H1 (cell line): ENCODE results near the gene PPP1R14B. TPM values are rescaled to one million over a fixed set of nuclear protein-coding genes. Genes with fewer than 3 reads are reported as not detected.
A peak's percentile ranks its signal among the peaks of the same experiment; 100 is the strongest.

Experiments
- CTCF ChIA-PET: fragments of 300-600 bp; sonication (Branson Sonifier 250); formaldehyde crosslinking; loops from one replicate; lab custom pipeline; 2021; ENCODE audit not compliant: partially characterized antibody; lab: Charles Lee
- POLR2A ChIA-PET: fragments of 300-600 bp; sonication (Branson Sonifier 250); formaldehyde crosslinking; loops from one replicate; lab custom pipeline; 2021; ENCODE audit warnings: inconsistent platforms; ENCODE audit not compliant: partially characterized antibody; lab: Charles Lee
- DNase-seq, 2 experiments: peaks; one replicate each; pipeline versions ENCODE4 v3.0.0 to v3.0.0-alpha.2; 2010 to 2022; ENCODE audit warnings: low spot score in 2 of 2, low read depth in 1 of 2, mixed read lengths in 1 of 2
- FAIRE-seq: peaks from 2 replicates; lab custom pipeline; 2011; peaks lifted over from hg19 to GRCh38; lab: Jason Lieb, UNC
- H2AFZ ChIP-seq: 2 replicates; pipeline ENCODE4 v1.8.1; 2012; ENCODE audit warnings: low read length, inconsistent platforms
- H2AK5ac ChIP-seq: 2 replicates; pipeline ENCODE4 v1.6.1; 2013; ENCODE audit warnings: low read depth, low read length
- H2BK120ac ChIP-seq: replicated peaks from 2 replicates; pipeline ENCODE3; 2013; ENCODE audit warnings: low read depth, low read length, inconsistent platforms
- H2BK12ac ChIP-seq: 2 replicates; pipeline ENCODE4 v1.6.1; 2013; ENCODE audit warnings: low read depth, low read length
- H2BK15ac ChIP-seq: 2 replicates; pipeline ENCODE4 v1.6.1; 2013; ENCODE audit warnings: low read length
- H2BK20ac ChIP-seq: 2 replicates; pipeline ENCODE4 v1.6.1; 2013; ENCODE audit warnings: low read length
- H2BK5ac ChIP-seq: 2 replicates; pipeline ENCODE4 v1.6.1; 2013; ENCODE audit warnings: low read depth, low read length
- H3K14ac ChIP-seq: 2 replicates; pipeline ENCODE4 v1.6.1; 2013; ENCODE audit warnings: inconsistent platforms; ENCODE audit not compliant: insufficient read length
- H3K18ac ChIP-seq: 2 replicates; pipeline ENCODE4 v1.6.1; 2013; ENCODE audit warnings: low read length; ENCODE audit errors: extremely low read depth
- H3K23ac ChIP-seq: 2 replicates; pipeline ENCODE4 v1.6.1; 2013; ENCODE audit warnings: inconsistent platforms; ENCODE audit not compliant: insufficient read length
- H3K23me2 ChIP-seq: 2 replicates; pipeline ENCODE4 v1.6.1; 2013; ENCODE audit warnings: low read depth, low read length
- H3K27ac ChIP-seq: 2 replicates; pipeline ENCODE4 v1.6.1; 2011; ENCODE audit warnings: low read depth, low read length, inconsistent platforms
- H3K27me3 ChIP-seq, 4 experiments: replicated peaks in 1 of 4; 1 replicate in 1 of 4; 2 replicates in 3 of 4; pipeline versions ENCODE4 v1.6.1 to v1.8.1; 2011 to 2013; ENCODE audit warnings: low read length in 3 of 4, mild to moderate bottlenecking in 3 of 4, inconsistent platforms in 2 of 4, mixed read lengths in 2 of 4, moderate library complexity in 1 of 4; ENCODE audit not compliant: control insufficient read depth in 3 of 4, insufficient read depth in 3 of 4; ENCODE audit errors: extremely low read depth in 1 of 4
- H3K36me3 ChIP-seq, 4 experiments: 2 replicates each; pipeline versions ENCODE4 v1.6.1 to v1.8.1; 2011 to 2013; ENCODE audit warnings: mild to moderate bottlenecking in 4 of 4, low read length in 3 of 4, moderate library complexity in 2 of 4, control low read depth in 1 of 4, inconsistent platforms in 1 of 4; ENCODE audit not compliant: insufficient read depth in 4 of 4, control insufficient read depth in 2 of 4
- H3K4ac ChIP-seq: replicated peaks from 2 replicates; pipeline ENCODE3; 2013; ENCODE audit warnings: low read length, low read depth, mixed read lengths, inconsistent platforms; ENCODE audit not compliant: insufficient read length
- H3K4me1 ChIP-seq, 4 experiments: replicated peaks in 1 of 4; 1 replicate in 1 of 4; 2 replicates in 3 of 4; pipeline versions ENCODE4 v1.6.1 to v1.8.1; 2011 to 2013; ENCODE audit warnings: low read length in 3 of 4, inconsistent platforms in 2 of 4, mixed read lengths in 1 of 4; ENCODE audit not compliant: insufficient read depth in 4 of 4, control insufficient read depth in 3 of 4
- H3K4me2 ChIP-seq, 2 experiments: 2 replicates each; pipeline versions ENCODE4 v1.6.1 to v1.8.1; 2011 to 2013; ENCODE audit warnings: low read depth in 2 of 2, low read length in 2 of 2, control low read depth in 1 of 2, inconsistent platforms in 1 of 2, mild to moderate bottlenecking in 1 of 2; ENCODE audit not compliant: insufficient read depth in 1 of 2
- H3K4me3 ChIP-seq, 4 experiments: fragments of 200-600, 300-600 bp in 1 of 4; sonication (generic), shearing (Covaris generic), sonication (Bioruptor Twin) in 1 of 4; 2 replicates each; pipeline versions ENCODE4 v1.5.1 to v1.8.1; 2011 to 2016; ENCODE audit warnings: low read length in 4 of 4, low read depth in 3 of 4, control low read depth in 2 of 4, inconsistent platforms in 2 of 4, mild to moderate bottlenecking in 2 of 4, mixed read lengths in 1 of 4, moderate library complexity in 1 of 4; ENCODE audit not compliant: insufficient read depth in 2 of 4; ENCODE audit errors: extremely low read depth in 1 of 4
- H3K56ac ChIP-seq: replicated peaks from 2 replicates; pipeline ENCODE3; 2013; ENCODE audit warnings: low read depth, mild to moderate bottlenecking, mixed read lengths, low read length, inconsistent platforms; ENCODE audit not compliant: insufficient read length
- H3K79me1 ChIP-seq: 2 replicates; pipeline ENCODE4 v1.6.1; 2013; ENCODE audit warnings: low read depth, low read length, control low read depth
- H3K79me2 ChIP-seq, 2 experiments: 2 replicates each; pipeline versions ENCODE4 v1.6.1 to v1.8.1; 2012 to 2013; ENCODE audit warnings: low read length in 2 of 2, mild to moderate bottlenecking in 2 of 2, inconsistent platforms in 1 of 2; ENCODE audit not compliant: insufficient read depth in 2 of 2, control insufficient read depth in 1 of 2
- H3K9ac ChIP-seq, 4 experiments: replicated peaks in 1 of 4; 1 replicate in 1 of 4; 2 replicates in 3 of 4; pipeline versions ENCODE4 v1.6.1 to v1.8.1; 2011 to 2013; ENCODE audit warnings: low read depth in 3 of 4, low read length in 3 of 4, control low read depth in 2 of 4, mild to moderate bottlenecking in 2 of 4, moderate library complexity in 2 of 4, inconsistent platforms in 1 of 4; ENCODE audit errors: extremely low read depth in 1 of 4
- H3K9me3 ChIP-seq, 2 experiments: 2 replicates each; pipeline versions ENCODE4 v1.6.1 to v1.8.1; 2012 to 2013; ENCODE audit warnings: mild to moderate bottlenecking in 2 of 2, moderate library complexity in 2 of 2, control low read depth in 1 of 2, inconsistent platforms in 1 of 2, low read depth in 1 of 2, low read length in 1 of 2, mixed read lengths in 1 of 2; ENCODE audit not compliant: insufficient read depth in 2 of 2
- H4K20me1 ChIP-seq, 2 experiments: replicated peaks in 1 of 2; 2 replicates each; pipeline versions ENCODE3 to v1.8.1; 2011 to 2013; ENCODE audit warnings: inconsistent platforms in 2 of 2, low read length in 2 of 2, mild to moderate bottlenecking in 1 of 2; ENCODE audit not compliant: insufficient read depth in 2 of 2, control insufficient read depth in 1 of 2
- H4K5ac ChIP-seq: 2 replicates; pipeline ENCODE4 v1.6.1; 2013; ENCODE audit warnings: low read length, low read depth, mixed read lengths, inconsistent platforms; ENCODE audit not compliant: insufficient read length
- H4K8ac ChIP-seq: 2 replicates; pipeline ENCODE4 v1.8.0; 2013; ENCODE audit warnings: mild to moderate bottlenecking, moderate library complexity, low read length, inconsistent platforms; ENCODE audit not compliant: insufficient read depth; ENCODE audit errors: extremely low read depth
- H4K91ac ChIP-seq: replicated peaks from 2 replicates; pipeline ENCODE3; 2013; ENCODE audit warnings: low read length, mixed read lengths, inconsistent platforms; ENCODE audit not compliant: insufficient read length
- KDM1A ChIP-seq: fragments of 200-600, 300-600 bp; sonication (generic); IDR thresholded peaks from 2 replicates; pipeline ENCODE4 v1.7.1; 2016; ENCODE audit warnings: mild to moderate bottlenecking, low read length, borderline replicate concordance
- YY1 ChIP-seq: IDR thresholded peaks from 2 replicates; pipeline ENCODE4 v1.6.1; 2011; ENCODE audit warnings: low read depth, mild to moderate bottlenecking, low read length
- WGBS, 2 experiments: shearing (Covaris generic) in 1 of 2; methylation state at CpG; one replicate each; pipeline versions ENCODE4 v1.1.6 to v1.1.7; 2013 to 2015; ENCODE audit warnings: low lambda C conversion rate in 2 of 2, mixed read lengths in 2 of 2, inconsistent platforms in 1 of 2, low coverage in 1 of 2, missing lambda C conversion rate in 1 of 2; ENCODE audit not compliant: insufficient replicate concordance in 2 of 2, insufficient coverage in 1 of 2, insufficient read length in 1 of 2; ENCODE audit errors: extremely low coverage in 1 of 2, missing lambda C conversion rate in 1 of 2; 5-methylcytosine and 5-hydroxymethylcytosine counted together
- polyA plus RNA-seq, 7 experiments: library from polyadenylated mRNA; depleted of rRNA in 3 of 7; stranded (reverse) in 5 of 7; unstranded in 2 of 7; fragments of >200 nt in 5 of 7; fragments of 200-250 nt in 2 of 7; gene quantifications; 1 replicate in 5 of 7; 2 replicates in 1 of 7; 4 replicates in 1 of 7; pipeline versions ENCODE4 v1.2.1 to v1.2.3, GENCODE V29; 2011 to 2013; ENCODE audit warnings: missing spikeins in 2 of 7, mixed read lengths in 2 of 7
- total RNA-seq: library from RNA; stranded (reverse); fragmentation: NEBNext Ultra II Directional; extraction: Animal tissue kit (Norgen Biotek cat#: 25700); gene quantifications from 2 replicates; pipeline ENCODE4 v1.2.1, GENCODE V29; 2021

Gene PPP1R14B
- total and polyA plus RNA-seq, 2 of the 8 experiments (the other 6 are each of a cell fraction or from before 2014, with no cell fraction given), result 265 to 419 TPM

DNA sequence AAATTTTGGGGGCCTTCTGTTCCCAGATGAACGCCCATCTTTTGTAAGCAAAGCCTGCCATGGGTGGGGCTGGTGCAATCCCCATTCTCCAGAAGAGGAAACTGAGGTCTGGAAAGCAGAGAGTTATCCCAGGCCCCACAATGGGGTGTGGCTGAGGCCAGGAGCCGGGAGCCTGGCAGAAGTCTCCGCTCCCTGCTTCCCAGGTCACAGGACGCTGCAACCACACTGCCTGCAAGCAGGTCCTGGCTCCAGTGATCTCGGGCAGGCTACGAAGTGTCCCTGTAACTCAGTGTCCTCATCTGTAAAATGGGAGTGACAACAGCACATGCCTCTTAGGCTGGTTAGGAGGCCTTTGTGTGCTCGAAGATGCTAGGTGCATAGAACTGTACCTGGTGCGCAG is 6.3 kb upstream of the PPP1R14B start:
- POLR2A ChIA-PET, result interaction anchor here (3.9 to 13.1 kb wide), 5 partner anchors 9 to 19 kb away, joined by 36 to 352 read pairs (median 101); partner anchors contain the start of genes DNAJC4, FKBP2, PPP1R14B and VEGFB

More for the DNA sequence above, 6.3 kb upstream of the PPP1R14B start:
- Histone ChIP-seq H3K36me3 (peaks cover 8 to 31% (median 17%) of the 10 kb centered on the region in 4 experiments), H4K8ac (no peak overlapping the region), H4K5ac (no peak overlapping the region), H3K9me3 (no peaks in the 10 kb centered on the region)
- DNase-seq, result no peak
- TF ChIP-seq YY1 (no peak), KDM1A (peak; percentile 37; the same call in 1 of the 2 replicates)
- TF ChIP-seq, all 59 proteins: peak for 1
- H3K79me2 ChIP-seq, result peaks cover 0 to 23% of the 10 kb centered on the region in 2 experiments; a peak in 1 of 4 replicates
- no peaks in the 10 kb centered on the region for H3K27me3 ChIP-seq
- H4K20me1 ChIP-seq, result peaks cover 6 to 19% of the 10 kb centered on the region in 2 experiments
- no peak overlapping the region; the same call in 1 of the 2 replicates for H2BK20ac ChIP-seq
- H2AFZ ChIP-seq, result no peak overlapping the region
- H3K4me3 ChIP-seq, result peak overlapping the region in 3 of 4 experiments; percentile 74 to 86 (median 77); a peak in 6 of 8 replicates
- H3K18ac ChIP-seq, result no peak overlapping the region; the same call in 1 of the 2 replicates
- no peak overlapping the region for H2BK120ac ChIP-seq
- peak overlapping the region; percentile 73 to 88 for H3K4me2 ChIP-seq
- H3K56ac ChIP-seq, result no peak overlapping the region
- H3K79me1 ChIP-seq, result peaks cover 2% of the 10 kb centered on the region; the same call in 1 of the 2 replicates
- H2BK5ac ChIP-seq, result no peak overlapping the region
- H2BK12ac ChIP-seq, result peak overlapping the region; percentile 60; the same call in 1 of the 2 replicates
- H3K9ac ChIP-seq, result peak overlapping the region in 1 of 4 experiments; percentile 10; a peak in 2 of 7 replicates
- no peak overlapping the region for H4K91ac ChIP-seq
- H3K4me1 ChIP-seq, result peaks cover 0 to 35% (median 31%) of the 10 kb centered on the region in 4 experiments; a peak in 6 of 7 replicates
- H3K14ac ChIP-seq, result no peak overlapping the region
- WGBS, 2 experiments, result 86% methylated on average over 8 of the region's 8 CpGs; no CpG with 5 or more reads in 1 of the 2 experiments
- FAIRE-seq, result no peak
- no peak overlapping the region for H3K23ac ChIP-seq
- CTCF ChIA-PET, result interaction anchor here (0.8 to 10.0 kb wide), 6 partner anchors 13 to 102 kb away, joined by 3 to 102 read pairs (median 4); no protein-coding TSS in a partner anchor
- no peak overlapping the region for H3K27ac ChIP-seq
- peaks cover 10% of the 10 kb centered on the region; the same call in 1 of the 2 replicates for H3K23me2 ChIP-seq
- no peak overlapping the region for H2BK15ac ChIP-seq
- H3K4ac ChIP-seq, result no peak overlapping the region
- 0 out of 2 replicates have a peak overlapping the region, but pooled peaks have one; percentile 54 for H2AK5ac ChIP-seq
